Measurements from ENCODE around the gene SNX25. TPM values are rescaled to one million over a fixed set of nuclear protein-coding genes. Genes with fewer than 3 reads are reported as not detected.
A peak's percentile ranks its signal among the peaks of the same experiment; 100 is the strongest.

The SNX25 gene
- total RNA-seq = 10.9 to 12.8 TPM (median 12.1 TPM) in 3 replicates

GRCh38 chr4:185209031-185209851 is at the start of gene SNX25:
Gene SNX25, plus strand, starts transcription at chr4:185209598. Its CDS starts 229 bp downstream, at chr4:185209827.
- no peaks in the 10 kb centered on the region for H3K9me3 Mint-ChIP-seq
- peaks cover 14% of the 10 kb centered on the region for H3K27me3 Mint-ChIP-seq (ENCODE audit: low read depth)
- H3K4me3 Mint-ChIP-seq = peak within 1 kb of the TSS; percentile 88
- H3K4me1 Mint-ChIP-seq = peaks cover 24% of the 10 kb centered on the region
- peak within 1 kb of the TSS; percentile 81 for H3K27ac Mint-ChIP-seq
- no peaks in the 10 kb centered on the region for H3K36me3 Mint-ChIP-seq
- DNase-seq (ENCODE audit: low spot score in 2 of 2, unreplicated experiment in 2 of 2) = peak; percentile 61 to 79
- TF ChIP-seq, protein P1, sequence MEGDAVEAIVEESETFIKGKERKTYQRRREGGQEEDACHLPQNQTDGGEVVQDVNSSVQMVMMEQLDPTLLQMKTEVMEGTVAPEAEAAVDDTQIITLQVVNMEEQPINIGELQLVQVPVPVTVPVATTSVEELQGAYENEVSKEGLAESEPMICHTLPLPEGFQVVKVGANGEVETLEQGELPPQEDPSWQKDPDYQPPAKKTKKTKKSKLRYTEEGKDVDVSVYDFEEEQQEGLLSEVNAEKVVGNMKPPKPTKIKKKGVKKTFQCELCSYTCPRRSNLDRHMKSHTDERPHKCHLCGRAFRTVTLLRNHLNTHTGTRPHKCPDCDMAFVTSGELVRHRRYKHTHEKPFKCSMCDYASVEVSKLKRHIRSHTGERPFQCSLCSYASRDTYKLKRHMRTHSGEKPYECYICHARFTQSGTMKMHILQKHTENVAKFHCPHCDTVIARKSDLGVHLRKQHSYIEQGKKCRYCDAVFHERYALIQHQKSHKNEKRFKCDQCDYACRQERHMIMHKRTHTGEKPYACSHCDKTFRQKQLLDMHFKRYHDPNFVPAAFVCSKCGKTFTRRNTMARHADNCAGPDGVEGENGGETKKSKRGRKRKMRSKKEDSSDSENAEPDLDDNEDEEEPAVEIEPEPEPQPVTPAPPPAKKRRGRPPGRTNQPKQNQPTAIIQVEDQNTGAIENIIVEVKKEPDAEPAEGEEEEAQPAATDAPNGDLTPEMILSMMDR (IDR thresholded peaks at IDR 0.05; ENCODE audit: unreplicated experiment) = no peak

GRCh38 chr4:185165605-185166063 is 43.8 kb upstream of the SNX25 start:
- peaks cover 3% of the 10 kb centered on the region for H3K4me1 Mint-ChIP-seq
- TF ChIP-seq, protein P1 (IDR thresholded peaks at IDR 0.05; ENCODE audit: unreplicated experiment) = no peak
- peaks cover 9% of the 10 kb centered on the region for H3K9me3 Mint-ChIP-seq
- H3K27me3 Mint-ChIP-seq (ENCODE audit: low read depth) = no peaks in the 10 kb centered on the region
- H3K36me3 Mint-ChIP-seq = peaks cover 32% of the 10 kb centered on the region
- no peak for DNase-seq (ENCODE audit: low spot score in 2 of 2, unreplicated experiment in 2 of 2)
- H3K4me3 Mint-ChIP-seq = no peak overlapping the region
- H3K27ac Mint-ChIP-seq = no peak overlapping the region

- no peak overlapping the region for H3K4me3 Mint-ChIP-seq
- no peak overlapping the region for H3K27ac Mint-ChIP-seq
- no peak for DNase-seq (ENCODE audit: low spot score in 2 of 2, unreplicated experiment in 2 of 2)
- TF ChIP-seq, protein P1 (IDR thresholded peaks at IDR 0.05; ENCODE audit: unreplicated experiment) = no peak
- peaks cover 33% of the 10 kb centered on the region for H3K36me3 Mint-ChIP-seq
- no peaks in the 10 kb centered on the region for H3K27me3 Mint-ChIP-seq (ENCODE audit: low read depth)
- H3K9me3 Mint-ChIP-seq = peaks cover 9% of the 10 kb centered on the region
- peaks cover 6% of the 10 kb centered on the region for H3K4me1 Mint-ChIP-seq
These were observed 42.2 kb upstream of the SNX25 start for GRCh38 chr4:185167234-185167633.

- Mint-ChIP-seq H3K4me1 (peaks cover 3% of the 10 kb centered on the region), H3K27me3 (ENCODE audit: low read depth) (no peaks in the 10 kb centered on the region), H3K9me3 (peaks cover 9% of the 10 kb centered on the region), H3K36me3 (peaks cover 33% of the 10 kb centered on the region), H3K27ac (no peak overlapping the region), H3K4me3 (no peak overlapping the region)
- no peak for DNase-seq (ENCODE audit: low spot score in 2 of 2, unreplicated experiment in 2 of 2)
- TF ChIP-seq, protein P1 (IDR thresholded peaks at IDR 0.05; ENCODE audit: unreplicated experiment) = no peak
These were observed 37.9 kb upstream of the SNX25 start for GRCh38 chr4:185171373-185172071.

DNA sequence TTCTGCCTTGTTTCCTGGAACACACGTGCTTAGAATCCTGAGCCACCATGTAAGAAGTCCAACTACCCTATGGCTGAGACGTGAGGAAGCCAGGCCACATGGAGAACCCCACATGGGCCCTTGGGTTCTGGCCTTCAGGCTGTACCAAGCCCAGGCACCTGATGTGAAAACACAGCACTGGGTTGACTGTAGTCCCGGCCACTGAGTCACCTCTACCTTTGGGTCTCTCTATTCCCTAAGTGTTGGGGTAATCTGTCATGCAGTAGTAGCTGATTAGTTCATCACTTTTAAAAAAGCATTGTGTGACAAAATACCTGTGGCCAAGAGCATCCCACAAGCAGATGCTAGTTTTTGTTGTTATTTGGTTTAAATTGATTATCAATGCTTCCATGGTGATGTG is 29.9 kb upstream of the SNX25 start:
- H3K4me1 Mint-ChIP-seq = peaks cover 2% of the 10 kb centered on the region
- H3K4me3 Mint-ChIP-seq = no peak overlapping the region
- no peak for DNase-seq (ENCODE audit: low spot score in 2 of 2, unreplicated experiment in 2 of 2)
- H3K27ac Mint-ChIP-seq = no peak overlapping the region
- H3K27me3 Mint-ChIP-seq (ENCODE audit: low read depth) = no peaks in the 10 kb centered on the region
- H3K36me3 Mint-ChIP-seq = peaks cover 4% of the 10 kb centered on the region
- H3K9me3 Mint-ChIP-seq = no peaks in the 10 kb centered on the region
- TF ChIP-seq, protein P1 (IDR thresholded peaks at IDR 0.05; ENCODE audit: unreplicated experiment) = no peak

Data from mesothelial cell of epicardium (in vitro differentiated cells).